Hepatocyte (in vitro differentiated cells): Measurements from ENCODE around the gene SLX9. TPM values are rescaled to one million over a fixed set of nuclear protein-coding genes. Genes with fewer than 3 reads are reported as not detected.

Experiments
- DNase-seq: peaks from one replicate; pipeline ENCODE4 v3.0.0-alpha.2; 2016; ENCODE audit warnings: low spot score
- H2AFZ ChIP-seq: fragments of 200-600 bp; sonication (generic); 2 replicates; pipeline ENCODE4 v1.6.0; 2016; ENCODE audit warnings: antibody characterized with exemption, mild to moderate bottlenecking
- H3K27ac ChIP-seq: fragments of 200-600 bp; sonication (generic); 2 replicates; pipeline ENCODE4 v1.5.1; 2016; ENCODE audit warnings: mild to moderate bottlenecking
- H3K27me3 ChIP-seq: fragments of 200-600 bp; sonication (generic); 2 replicates; pipeline ENCODE4 v1.6.1; 2016
- H3K36me3 ChIP-seq: fragments of 200-600 bp; sonication (generic); replicated peaks from 2 replicates; pipeline ENCODE4 v1.5.1; 2016; ENCODE audit warnings: low read depth; ENCODE audit not compliant: insufficient read depth
- H3K4me1 ChIP-seq: fragments of 200-600 bp; sonication (generic); 2 replicates; pipeline ENCODE4 v1.5.1; 2016; ENCODE audit warnings: mild to moderate bottlenecking, moderate library complexity; ENCODE audit not compliant: insufficient read depth
- H3K4me2 ChIP-seq: fragments of 200-600 bp; sonication (generic); 2 replicates; pipeline ENCODE4 v1.6.0; 2016
- H3K4me3 ChIP-seq: fragments of 200-600 bp; sonication (generic); 2 replicates; pipeline ENCODE4 v1.5.1; 2016; ENCODE audit warnings: mild to moderate bottlenecking
- H3K79me2 ChIP-seq: fragments of 200-600 bp; sonication (generic); 2 replicates; pipeline ENCODE4 v1.6.0; 2017; ENCODE audit warnings: mild to moderate bottlenecking
- H3K9me2 ChIP-seq: fragments of 200-600 bp; sonication (generic); replicated peaks from 2 replicates; pipeline ENCODE4 v1.6.0; 2017; ENCODE audit warnings: mild to moderate bottlenecking; ENCODE audit not compliant: insufficient read depth
- H3K9me3 ChIP-seq: fragments of 200-600 bp; sonication (generic); 2 replicates; pipeline ENCODE4 v1.5.1; 2016; ENCODE audit warnings: low read depth, mild to moderate bottlenecking
- H4K20me1 ChIP-seq: fragments of 200-600 bp; sonication (generic); 2 replicates; pipeline ENCODE4 v1.6.0; 2016; ENCODE audit warnings: mild to moderate bottlenecking; ENCODE audit not compliant: insufficient read depth, poor library complexity, severe bottlenecking
- EZH2 ChIP-seq: fragments of 200-600 bp; sonication (generic); IDR thresholded peaks from 2 replicates; pipeline ENCODE4 v1.6.1; 2016; ENCODE audit warnings: antibody characterized with exemption, mild to moderate bottlenecking, borderline replicate concordance
- EZH2phosphoT487 ChIP-seq: fragments of 200-600 bp; sonication (generic); IDR thresholded peaks from one replicate; pipeline ENCODE4 v1.6.1; 2018; ENCODE audit warnings: antibody characterized with exemption, mild to moderate bottlenecking, low read depth, moderate library complexity; ENCODE audit not compliant: unreplicated experiment, severe bottlenecking
- WGBS: methylation state at CpG from one replicate; pipeline ENCODE4 v1.1.6; 2016; ENCODE audit warnings: low lambda C conversion rate; ENCODE audit errors: missing lambda C conversion rate; 5-methylcytosine and 5-hydroxymethylcytosine counted together
- polyA plus RNA-seq: library from polyadenylated mRNA; unstranded; fragments of >200 nt; fragmentation: Nextera tagmentation; extraction: Ambion mirVana; gene quantifications from 2 replicates; pipeline ENCODE4 v1.2.1, GENCODE V29; 2016
- total RNA-seq: library from RNA; depleted of rRNA; stranded (reverse); fragments of >200 nt; gene quantifications from 2 replicates; pipeline ENCODE4 v1.2.3, GENCODE V29; 2014
- TF ChIP-seq, protein P1 (sequence below): fragments of 200-600 bp; sonication (generic); IDR thresholded peaks from 2 replicates; pipeline ENCODE4 v1.5.1; 2016; ENCODE audit warnings: antibody characterized with exemption, mild to moderate bottlenecking; ENCODE audit not compliant: poor library complexity

Gene SLX9
- total and polyA plus RNA-seq, 2 experiments from 2014 or later, result 16.3 to 33.2 TPM

DNA sequence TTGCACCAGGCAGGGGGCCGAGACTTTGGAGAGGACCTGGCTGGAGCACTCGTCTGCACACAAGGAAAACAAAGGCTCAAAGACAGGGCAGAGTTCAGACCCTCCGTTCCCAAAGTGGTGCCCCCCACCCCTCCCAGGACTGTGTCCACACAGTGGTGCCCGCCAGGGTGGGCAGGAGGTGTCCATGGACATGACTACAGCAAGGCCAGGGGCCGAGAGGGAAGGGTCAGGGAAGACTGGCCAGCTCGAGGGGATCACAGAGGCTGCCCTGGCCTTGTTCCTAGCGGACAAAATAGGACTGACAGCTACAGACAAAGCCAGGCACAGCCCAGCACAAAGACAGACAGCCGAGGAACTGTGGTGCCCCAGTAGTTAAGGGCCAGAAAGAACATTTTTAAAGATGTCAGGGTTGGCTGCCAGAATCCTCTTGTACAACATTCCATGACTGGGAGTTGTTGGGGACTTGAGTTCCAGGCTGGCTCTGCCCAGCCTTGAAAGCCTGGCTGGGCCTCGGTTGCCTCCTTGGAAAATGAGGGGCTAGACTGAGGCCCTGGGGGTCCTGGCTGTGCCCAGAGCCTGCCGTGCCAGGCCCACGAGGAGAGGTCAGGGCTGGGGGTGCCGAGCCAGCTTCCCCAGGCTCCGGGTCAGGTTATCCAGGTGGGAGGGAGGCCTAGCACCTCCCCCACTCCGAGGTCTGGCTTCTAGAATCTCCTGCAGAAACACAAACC is 63.7 kb downstream of the SLX9 start:
- Histone ChIP-seq H3K79me2 (no peaks in the 10 kb centered on the region), H3K4me2 (no peak overlapping the region), H3K27me3 (no peaks in the 10 kb centered on the region), H4K20me1 (no peaks in the 10 kb centered on the region), H3K36me3 (no peaks in the 10 kb centered on the region), H2AFZ (no peak overlapping the region), H3K27ac (no peak overlapping the region), H3K9me2 (no peaks in the 10 kb centered on the region), H3K9me3 (no peaks in the 10 kb centered on the region), H3K4me3 (no peak overlapping the region), H3K4me1 (no peaks in the 10 kb centered on the region)
- no peak for DNase-seq
- TF ChIP-seq EZH2, result no peak
- TF ChIP-seq, protein P1, sequence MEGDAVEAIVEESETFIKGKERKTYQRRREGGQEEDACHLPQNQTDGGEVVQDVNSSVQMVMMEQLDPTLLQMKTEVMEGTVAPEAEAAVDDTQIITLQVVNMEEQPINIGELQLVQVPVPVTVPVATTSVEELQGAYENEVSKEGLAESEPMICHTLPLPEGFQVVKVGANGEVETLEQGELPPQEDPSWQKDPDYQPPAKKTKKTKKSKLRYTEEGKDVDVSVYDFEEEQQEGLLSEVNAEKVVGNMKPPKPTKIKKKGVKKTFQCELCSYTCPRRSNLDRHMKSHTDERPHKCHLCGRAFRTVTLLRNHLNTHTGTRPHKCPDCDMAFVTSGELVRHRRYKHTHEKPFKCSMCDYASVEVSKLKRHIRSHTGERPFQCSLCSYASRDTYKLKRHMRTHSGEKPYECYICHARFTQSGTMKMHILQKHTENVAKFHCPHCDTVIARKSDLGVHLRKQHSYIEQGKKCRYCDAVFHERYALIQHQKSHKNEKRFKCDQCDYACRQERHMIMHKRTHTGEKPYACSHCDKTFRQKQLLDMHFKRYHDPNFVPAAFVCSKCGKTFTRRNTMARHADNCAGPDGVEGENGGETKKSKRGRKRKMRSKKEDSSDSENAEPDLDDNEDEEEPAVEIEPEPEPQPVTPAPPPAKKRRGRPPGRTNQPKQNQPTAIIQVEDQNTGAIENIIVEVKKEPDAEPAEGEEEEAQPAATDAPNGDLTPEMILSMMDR, result no peak
- TF ChIP-seq EZH2phosphoT487, result no peak
- 81% methylated on average over 14 of the region's 14 CpGs for WGBS

DNA sequence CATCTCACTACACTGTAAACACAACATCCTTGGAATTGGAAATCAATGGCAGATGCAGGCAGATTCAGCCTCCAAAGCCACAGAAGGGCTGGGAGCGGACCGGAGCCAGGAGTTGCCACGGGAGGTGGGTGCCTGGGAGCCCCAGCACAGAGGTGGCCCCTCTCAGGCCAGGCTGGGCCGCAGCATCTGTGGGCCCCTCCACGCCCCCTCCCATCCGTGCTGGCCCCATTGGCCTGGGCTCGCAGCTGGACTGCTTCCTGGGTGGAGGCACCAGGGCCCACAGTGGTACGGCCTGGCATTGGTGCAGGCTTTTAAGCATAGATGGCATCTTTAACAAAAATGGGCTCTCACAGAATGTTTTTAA is 64.2 kb downstream of the SLX9 start:
- Histone ChIP-seq H3K36me3 (no peaks in the 10 kb centered on the region), H3K27ac (no peak overlapping the region), H4K20me1 (no peaks in the 10 kb centered on the region), H3K79me2 (no peaks in the 10 kb centered on the region), H3K4me3 (no peak overlapping the region), H2AFZ (no peak overlapping the region), H3K4me1 (no peaks in the 10 kb centered on the region), H3K9me3 (no peaks in the 10 kb centered on the region), H3K9me2 (no peaks in the 10 kb centered on the region), H3K27me3 (no peaks in the 10 kb centered on the region), H3K4me2 (no peak overlapping the region)
- WGBS, result 90% methylated on average over 8 of the region's 8 CpGs
- no peak for TF ChIP-seq EZH2
- TF ChIP-seq, protein P1, result no peak
- TF ChIP-seq EZH2phosphoT487, result no peak
- no peak for DNase-seq

DNA sequence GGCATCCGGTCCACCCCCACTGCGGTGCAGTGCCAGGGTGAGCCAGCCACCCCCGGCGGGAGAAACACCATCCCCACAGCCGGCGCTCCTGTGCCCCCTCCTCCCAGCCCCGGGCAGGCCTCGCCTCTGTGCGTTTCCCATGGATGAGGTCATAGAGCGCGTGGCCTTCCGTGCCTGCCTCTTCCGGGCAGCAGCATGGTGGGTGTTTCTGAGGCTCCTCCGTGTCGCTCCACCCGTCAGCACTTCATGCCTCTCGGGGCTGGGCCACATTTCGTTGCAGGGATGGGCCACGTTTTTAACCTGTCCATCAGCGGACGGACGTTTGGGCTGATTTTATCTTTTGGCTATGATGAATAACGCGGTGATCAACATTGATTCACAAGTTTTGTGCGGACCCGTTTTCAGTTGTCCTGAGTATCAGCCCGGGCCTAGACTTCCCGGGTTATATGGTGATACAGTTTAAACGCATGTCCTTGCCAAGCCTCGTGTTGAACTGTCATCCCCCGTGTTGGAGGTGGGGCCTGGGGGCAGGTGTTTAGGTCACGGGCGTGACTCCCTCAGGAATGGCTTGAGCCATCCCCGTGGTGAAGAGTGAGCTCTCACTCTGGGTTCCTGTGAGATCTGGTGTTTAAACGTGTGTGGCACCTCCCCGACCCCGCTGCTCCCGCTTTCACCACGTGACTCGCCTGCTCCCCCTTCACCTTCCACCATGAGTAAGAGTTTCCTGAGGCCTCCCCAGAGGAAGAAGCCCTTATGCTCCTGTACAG is 64.8 kb downstream of the SLX9 start:
- Histone ChIP-seq H4K20me1 (no peaks in the 10 kb centered on the region), H3K4me3 (no peak overlapping the region), H3K79me2 (no peaks in the 10 kb centered on the region), H3K4me1 (no peaks in the 10 kb centered on the region), H3K27ac (peak overlapping the region; percentile 72), H3K4me2 (no peak overlapping the region), H3K36me3 (no peaks in the 10 kb centered on the region), H3K27me3 (no peaks in the 10 kb centered on the region), H2AFZ (no peak overlapping the region), H3K9me2 (no peaks in the 10 kb centered on the region), H3K9me3 (no peaks in the 10 kb centered on the region)
- 89% methylated on average over 39 of the region's 40 CpGs for WGBS
- peak; percentile 47 for DNase-seq
- TF ChIP-seq EZH2 (no peak), EZH2phosphoT487 (no peak)
- TF ChIP-seq, protein P1, result no peak
